OCI-LY3 (cell line): Measurements from ENCODE around the gene UPP1.

Experiments used
- CTCF ChIP-seq: fragments of 200-600, 300-600 bp; sonication (generic); IDR thresholded peaks from 2 replicates; pipeline ENCODE4 v1.5.1; 2014; ENCODE audit warnings: antibody characterized with exemption, low read length, low read depth
- EZH2phosphoT487 ChIP-seq: fragments of 200-600 bp; shearing (Covaris generic); IDR thresholded peaks from 2 replicates; pipeline ENCODE4 v1.6.1; 2018; ENCODE audit warnings: antibody characterized with exemption, mixed run types, low read depth

- TF ChIP-seq CTCF = no peak
- no peak for TF ChIP-seq EZH2phosphoT487
Observed at GRCh38 chr7:48059706-48060105, 29.4 kb upstream of the UPP1 start.
